Stimulated activated CD4-positive, alpha-beta T cell treated with anti-CD3 and anti-CD28 coated beads, Interleukin-4, amount 100 ng/mL, for 24 hours (primary cell): Measurements from ENCODE around the gene SYNPO2L.

ENCODE experiments used
- DNase-seq: peaks from one replicate; pipeline ENCODE4 v3.0.0-alpha.2; 2020

Gene SYNPO2L

DNA sequence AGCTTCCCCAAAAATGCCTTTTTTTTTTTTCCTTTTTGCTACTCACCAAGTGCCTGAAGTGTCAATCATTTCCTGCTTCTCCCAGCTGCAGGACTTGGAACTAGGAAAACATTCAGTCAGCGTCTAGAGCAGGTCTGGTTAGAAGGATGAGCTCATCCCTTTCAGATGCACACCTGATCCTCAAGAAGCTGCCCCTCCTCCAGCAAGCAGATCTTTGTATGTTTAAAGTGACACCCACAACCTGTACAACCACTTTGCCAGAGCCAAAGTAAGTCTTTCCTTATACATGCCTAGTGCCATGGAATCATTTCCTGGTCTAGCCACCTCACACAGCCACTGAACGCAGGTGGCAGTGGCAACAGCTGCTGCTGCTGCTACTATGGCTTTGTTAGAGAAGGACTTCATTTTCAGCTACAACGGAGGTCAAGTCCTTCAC lies 54.3 kb downstream of the SYNPO2L start:
- DNase-seq: no peak

DNA sequence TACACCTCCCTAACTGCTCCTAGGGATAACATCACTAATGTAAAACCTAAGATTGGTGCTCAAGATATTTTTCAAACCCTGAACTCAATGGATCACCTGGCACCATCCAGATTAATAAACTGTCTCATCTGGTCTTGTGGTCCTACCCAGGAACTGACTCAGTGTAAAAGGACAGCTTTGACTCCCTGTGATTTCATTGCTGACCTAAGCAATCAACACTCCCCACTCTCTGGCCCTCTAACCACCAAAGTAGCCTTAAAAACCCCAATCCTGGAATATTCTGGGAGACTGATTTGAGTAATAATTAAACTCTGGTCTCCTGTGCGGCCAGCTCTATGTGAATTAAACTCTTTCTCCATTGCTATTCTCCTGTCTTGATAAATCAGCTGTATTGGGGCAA lies 58.5 kb downstream of the SYNPO2L start:
- no peak for DNase-seq
